ENCODE measurements around the gene HSPA12B. TPM values are rescaled to one million over a fixed set of nuclear protein-coding genes. Genes with fewer than 3 reads are reported as not detected.
A peak's percentile ranks its signal among the peaks of the same experiment; 100 is the strongest.

The HSPA12B gene
- total and polyA plus RNA-seq, 2 of the 13 experiments (the other 11 are each of a cell fraction or from before 2014, with no cell fraction given): 0.01 TPM; not detected in 1

DNA sequence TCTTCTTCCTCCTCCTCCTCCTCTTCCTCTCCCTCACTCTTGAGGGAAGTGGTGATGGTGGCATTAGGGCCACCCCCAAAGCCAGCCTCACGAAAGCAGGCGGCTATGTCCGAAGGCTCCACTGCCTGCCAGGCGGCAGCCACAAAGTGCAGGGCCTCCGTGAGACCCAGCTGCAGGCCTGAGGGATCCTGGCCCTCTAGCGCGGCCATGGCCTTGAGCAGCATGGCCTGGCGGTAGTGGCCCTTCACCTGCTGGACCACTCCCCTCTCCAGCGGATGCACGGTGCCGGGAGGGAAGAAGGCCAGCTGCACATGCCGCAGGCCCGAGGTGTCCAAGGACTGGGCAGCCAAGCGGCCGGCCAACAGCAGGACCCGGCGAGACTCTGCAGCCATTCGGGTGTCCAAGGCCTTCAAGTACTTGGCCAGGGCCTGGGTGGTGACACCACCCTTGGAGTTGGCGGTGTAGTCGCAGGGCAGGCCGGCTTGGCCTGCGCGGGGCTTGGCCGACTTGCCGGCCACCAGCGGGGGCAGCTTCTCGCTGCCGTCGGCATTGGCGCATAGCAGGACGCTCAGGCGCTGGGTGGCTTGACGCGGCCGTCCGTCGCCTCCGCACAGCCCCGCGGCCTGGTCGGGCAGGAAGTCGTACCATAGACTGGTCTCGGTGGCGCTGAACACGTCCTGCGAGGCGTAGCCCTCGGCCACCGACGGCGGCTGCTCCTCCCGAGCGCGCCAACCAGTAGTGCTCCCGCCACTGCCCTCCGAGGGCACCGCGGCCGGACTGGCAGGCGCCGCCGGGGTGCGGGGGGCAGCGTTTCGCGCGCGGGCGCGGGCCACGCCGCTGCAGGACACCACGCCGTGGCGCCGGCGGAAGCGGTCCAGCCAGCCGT, 53.0 kb downstream of the HSPA12B start (continued):
- TF ChIP-seq, protein P1, sequence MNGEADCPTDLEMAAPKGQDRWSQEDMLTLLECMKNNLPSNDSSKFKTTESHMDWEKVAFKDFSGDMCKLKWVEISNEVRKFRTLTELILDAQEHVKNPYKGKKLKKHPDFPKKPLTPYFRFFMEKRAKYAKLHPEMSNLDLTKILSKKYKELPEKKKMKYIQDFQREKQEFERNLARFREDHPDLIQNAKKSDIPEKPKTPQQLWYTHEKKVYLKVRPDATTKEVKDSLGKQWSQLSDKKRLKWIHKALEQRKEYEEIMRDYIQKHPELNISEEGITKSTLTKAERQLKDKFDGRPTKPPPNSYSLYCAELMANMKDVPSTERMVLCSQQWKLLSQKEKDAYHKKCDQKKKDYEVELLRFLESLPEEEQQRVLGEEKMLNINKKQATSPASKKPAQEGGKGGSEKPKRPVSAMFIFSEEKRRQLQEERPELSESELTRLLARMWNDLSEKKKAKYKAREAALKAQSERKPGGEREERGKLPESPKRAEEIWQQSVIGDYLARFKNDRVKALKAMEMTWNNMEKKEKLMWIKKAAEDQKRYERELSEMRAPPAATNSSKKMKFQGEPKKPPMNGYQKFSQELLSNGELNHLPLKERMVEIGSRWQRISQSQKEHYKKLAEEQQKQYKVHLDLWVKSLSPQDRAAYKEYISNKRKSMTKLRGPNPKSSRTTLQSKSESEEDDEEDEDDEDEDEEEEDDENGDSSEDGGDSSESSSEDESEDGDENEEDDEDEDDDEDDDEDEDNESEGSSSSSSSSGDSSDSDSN (CRISPR knock-in tag; IDR thresholded peaks at IDR 0.05): peak; percentile 5; the same call in 1 of the 2 replicates
- TF ChIP-seq, protein P2, sequence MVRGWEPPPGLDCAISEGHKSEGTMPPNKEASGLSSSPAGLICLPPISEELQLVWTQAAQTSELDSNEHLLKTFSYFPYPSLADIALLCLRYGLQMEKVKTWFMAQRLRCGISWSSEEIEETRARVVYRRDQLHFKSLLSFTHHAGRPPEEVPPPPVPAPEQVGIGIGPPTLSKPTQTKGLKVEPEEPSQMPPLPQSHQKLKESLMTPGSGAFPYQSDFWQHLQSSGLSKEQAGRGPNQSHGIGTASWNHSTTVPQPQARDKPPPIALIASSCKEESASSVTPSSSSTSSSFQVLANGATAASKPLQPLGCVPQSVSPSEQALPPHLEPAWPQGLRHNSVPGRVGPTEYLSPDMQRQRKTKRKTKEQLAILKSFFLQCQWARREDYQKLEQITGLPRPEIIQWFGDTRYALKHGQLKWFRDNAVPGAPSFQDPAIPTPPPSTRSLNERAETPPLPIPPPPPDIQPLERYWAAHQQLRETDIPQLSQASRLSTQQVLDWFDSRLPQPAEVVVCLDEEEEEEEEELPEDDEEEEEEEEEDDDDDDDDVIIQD (CRISPR knock-in tag; IDR thresholded peaks at IDR 0.05; ENCODE audit: low read depth): no peak
- peak; percentile 13; the same call in 1 of the 2 replicates for TF ChIP-seq EEA1 (CRISPR knock-in tag; IDR thresholded peaks at IDR 0.05; ENCODE audit: borderline replicate concordance)
- TF ChIP-seq, protein P3, sequence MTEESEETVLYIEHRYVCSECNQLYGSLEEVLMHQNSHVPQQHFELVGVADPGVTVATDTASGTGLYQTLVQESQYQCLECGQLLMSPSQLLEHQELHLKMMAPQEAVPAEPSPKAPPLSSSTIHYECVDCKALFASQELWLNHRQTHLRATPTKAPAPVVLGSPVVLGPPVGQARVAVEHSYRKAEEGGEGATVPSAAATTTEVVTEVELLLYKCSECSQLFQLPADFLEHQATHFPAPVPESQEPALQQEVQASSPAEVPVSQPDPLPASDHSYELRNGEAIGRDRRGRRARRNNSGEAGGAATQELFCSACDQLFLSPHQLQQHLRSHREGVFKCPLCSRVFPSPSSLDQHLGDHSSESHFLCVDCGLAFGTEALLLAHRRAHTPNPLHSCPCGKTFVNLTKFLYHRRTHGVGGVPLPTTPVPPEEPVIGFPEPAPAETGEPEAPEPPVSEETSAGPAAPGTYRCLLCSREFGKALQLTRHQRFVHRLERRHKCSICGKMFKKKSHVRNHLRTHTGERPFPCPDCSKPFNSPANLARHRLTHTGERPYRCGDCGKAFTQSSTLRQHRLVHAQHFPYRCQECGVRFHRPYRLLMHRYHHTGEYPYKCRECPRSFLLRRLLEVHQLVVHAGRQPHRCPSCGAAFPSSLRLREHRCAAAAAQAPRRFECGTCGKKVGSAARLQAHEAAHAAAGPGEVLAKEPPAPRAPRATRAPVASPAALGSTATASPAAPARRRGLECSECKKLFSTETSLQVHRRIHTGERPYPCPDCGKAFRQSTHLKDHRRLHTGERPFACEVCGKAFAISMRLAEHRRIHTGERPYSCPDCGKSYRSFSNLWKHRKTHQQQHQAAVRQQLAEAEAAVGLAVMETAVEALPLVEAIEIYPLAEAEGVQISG (CRISPR knock-in tag; IDR thresholded peaks at IDR 0.05): 0 out of 2 replicates have a peak, but pooled peaks have one; percentile 40
- no peak for TF ChIP-seq MBNL3 (CRISPR knock-in tag; conservative IDR thresholded peaks at IDR 0.05)
- TF ChIP-seq ZNF589 (CRISPR knock-in tag; conservative IDR thresholded peaks at IDR 0.05): no peak
- TF ChIP-seq, protein P4, sequence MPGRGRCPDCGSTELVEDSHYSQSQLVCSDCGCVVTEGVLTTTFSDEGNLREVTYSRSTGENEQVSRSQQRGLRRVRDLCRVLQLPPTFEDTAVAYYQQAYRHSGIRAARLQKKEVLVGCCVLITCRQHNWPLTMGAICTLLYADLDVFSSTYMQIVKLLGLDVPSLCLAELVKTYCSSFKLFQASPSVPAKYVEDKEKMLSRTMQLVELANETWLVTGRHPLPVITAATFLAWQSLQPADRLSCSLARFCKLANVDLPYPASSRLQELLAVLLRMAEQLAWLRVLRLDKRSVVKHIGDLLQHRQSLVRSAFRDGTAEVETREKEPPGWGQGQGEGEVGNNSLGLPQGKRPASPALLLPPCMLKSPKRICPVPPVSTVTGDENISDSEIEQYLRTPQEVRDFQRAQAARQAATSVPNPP (CRISPR knock-in tag; IDR thresholded peaks at IDR 0.05): no peak
- TF ChIP-seq RFX1 (IDR thresholded peaks at IDR 0.05): no peak
- TF ChIP-seq SP1 (IDR thresholded peaks at IDR 0.05): no peak
- no peak for TF ChIP-seq SP1 (CRISPR knock-in tag; IDR thresholded peaks at IDR 0.05)
- TF ChIP-seq, protein P5, sequence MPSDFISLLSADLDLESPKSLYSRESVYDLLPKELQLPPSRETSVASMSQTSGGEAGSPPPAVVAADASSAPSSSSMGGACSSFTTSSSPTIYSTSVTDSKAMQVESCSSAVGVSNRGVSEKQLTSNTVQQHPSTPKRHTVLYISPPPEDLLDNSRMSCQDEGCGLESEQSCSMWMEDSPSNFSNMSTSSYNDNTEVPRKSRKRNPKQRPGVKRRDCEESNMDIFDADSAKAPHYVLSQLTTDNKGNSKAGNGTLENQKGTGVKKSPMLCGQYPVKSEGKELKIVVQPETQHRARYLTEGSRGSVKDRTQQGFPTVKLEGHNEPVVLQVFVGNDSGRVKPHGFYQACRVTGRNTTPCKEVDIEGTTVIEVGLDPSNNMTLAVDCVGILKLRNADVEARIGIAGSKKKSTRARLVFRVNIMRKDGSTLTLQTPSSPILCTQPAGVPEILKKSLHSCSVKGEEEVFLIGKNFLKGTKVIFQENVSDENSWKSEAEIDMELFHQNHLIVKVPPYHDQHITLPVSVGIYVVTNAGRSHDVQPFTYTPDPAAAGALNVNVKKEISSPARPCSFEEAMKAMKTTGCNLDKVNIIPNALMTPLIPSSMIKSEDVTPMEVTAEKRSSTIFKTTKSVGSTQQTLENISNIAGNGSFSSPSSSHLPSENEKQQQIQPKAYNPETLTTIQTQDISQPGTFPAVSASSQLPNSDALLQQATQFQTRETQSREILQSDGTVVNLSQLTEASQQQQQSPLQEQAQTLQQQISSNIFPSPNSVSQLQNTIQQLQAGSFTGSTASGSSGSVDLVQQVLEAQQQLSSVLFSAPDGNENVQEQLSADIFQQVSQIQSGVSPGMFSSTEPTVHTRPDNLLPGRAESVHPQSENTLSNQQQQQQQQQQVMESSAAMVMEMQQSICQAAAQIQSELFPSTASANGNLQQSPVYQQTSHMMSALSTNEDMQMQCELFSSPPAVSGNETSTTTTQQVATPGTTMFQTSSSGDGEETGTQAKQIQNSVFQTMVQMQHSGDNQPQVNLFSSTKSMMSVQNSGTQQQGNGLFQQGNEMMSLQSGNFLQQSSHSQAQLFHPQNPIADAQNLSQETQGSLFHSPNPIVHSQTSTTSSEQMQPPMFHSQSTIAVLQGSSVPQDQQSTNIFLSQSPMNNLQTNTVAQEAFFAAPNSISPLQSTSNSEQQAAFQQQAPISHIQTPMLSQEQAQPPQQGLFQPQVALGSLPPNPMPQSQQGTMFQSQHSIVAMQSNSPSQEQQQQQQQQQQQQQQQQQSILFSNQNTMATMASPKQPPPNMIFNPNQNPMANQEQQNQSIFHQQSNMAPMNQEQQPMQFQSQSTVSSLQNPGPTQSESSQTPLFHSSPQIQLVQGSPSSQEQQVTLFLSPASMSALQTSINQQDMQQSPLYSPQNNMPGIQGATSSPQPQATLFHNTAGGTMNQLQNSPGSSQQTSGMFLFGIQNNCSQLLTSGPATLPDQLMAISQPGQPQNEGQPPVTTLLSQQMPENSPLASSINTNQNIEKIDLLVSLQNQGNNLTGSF (CRISPR knock-in tag; IDR thresholded peaks at IDR 0.05): no peak; the same call in 1 of the 2 replicates
- TF ChIP-seq, protein P6, sequence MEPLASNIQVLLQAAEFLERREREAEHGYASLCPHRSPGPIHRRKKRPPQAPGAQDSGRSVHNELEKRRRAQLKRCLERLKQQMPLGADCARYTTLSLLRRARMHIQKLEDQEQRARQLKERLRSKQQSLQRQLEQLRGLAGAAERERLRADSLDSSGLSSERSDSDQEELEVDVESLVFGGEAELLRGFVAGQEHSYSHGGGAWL (CRISPR knock-in tag; IDR thresholded peaks at IDR 0.05): peak; percentile 21; the same call in 1 of the 2 replicates
- no peak for TF ChIP-seq TEAD2 (CRISPR knock-in tag; IDR thresholded peaks at IDR 0.05)
- TF ChIP-seq ZNF883 (CRISPR knock-in tag; IDR thresholded peaks at IDR 0.05; ENCODE audit: not compliant biosample characterization): peak; percentile 50

All from HepG2 (cell line).